ENCODE results near the gene COBL.

COBL gene

GRCh38 chr7:51053160-51053925 is 263.3 kb downstream of the COBL start:
- in situ Hi-C loops (cut with HindIII; ENCODE audit: low sequenced_read_pairs): no loop called here

GRCh38 chr7:51046482-51046881 is 270.1 kb downstream of the COBL start:
- TF ChIP-seq, protein P1, sequence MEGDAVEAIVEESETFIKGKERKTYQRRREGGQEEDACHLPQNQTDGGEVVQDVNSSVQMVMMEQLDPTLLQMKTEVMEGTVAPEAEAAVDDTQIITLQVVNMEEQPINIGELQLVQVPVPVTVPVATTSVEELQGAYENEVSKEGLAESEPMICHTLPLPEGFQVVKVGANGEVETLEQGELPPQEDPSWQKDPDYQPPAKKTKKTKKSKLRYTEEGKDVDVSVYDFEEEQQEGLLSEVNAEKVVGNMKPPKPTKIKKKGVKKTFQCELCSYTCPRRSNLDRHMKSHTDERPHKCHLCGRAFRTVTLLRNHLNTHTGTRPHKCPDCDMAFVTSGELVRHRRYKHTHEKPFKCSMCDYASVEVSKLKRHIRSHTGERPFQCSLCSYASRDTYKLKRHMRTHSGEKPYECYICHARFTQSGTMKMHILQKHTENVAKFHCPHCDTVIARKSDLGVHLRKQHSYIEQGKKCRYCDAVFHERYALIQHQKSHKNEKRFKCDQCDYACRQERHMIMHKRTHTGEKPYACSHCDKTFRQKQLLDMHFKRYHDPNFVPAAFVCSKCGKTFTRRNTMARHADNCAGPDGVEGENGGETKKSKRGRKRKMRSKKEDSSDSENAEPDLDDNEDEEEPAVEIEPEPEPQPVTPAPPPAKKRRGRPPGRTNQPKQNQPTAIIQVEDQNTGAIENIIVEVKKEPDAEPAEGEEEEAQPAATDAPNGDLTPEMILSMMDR (IDR thresholded peaks at IDR 0.05; ENCODE audit: low read depth, low read length, missing control alignments): no peak
- in situ Hi-C loops (cut with HindIII; ENCODE audit: low sequenced_read_pairs): no loop called here
- DNase-seq (ENCODE audit: low read depth): no peak
- H3K4me3 ChIP-seq (ENCODE audit: low read depth, low read length): no peak overlapping the region

More at GRCh38 chr7:51053160-51053925, 263.3 kb downstream of the COBL start:
- no peak overlapping the region for H3K4me3 ChIP-seq (ENCODE audit: low read depth, low read length)
- TF ChIP-seq, protein P1 (IDR thresholded peaks at IDR 0.05; ENCODE audit: low read depth, low read length, missing control alignments): no peak
- DNase-seq (ENCODE audit: low read depth): no peak

- in situ Hi-C loops (cut with HindIII; ENCODE audit: low sequenced_read_pairs): no loop called here
- no peak for DNase-seq (ENCODE audit: low read depth)
- TF ChIP-seq, protein P1 (IDR thresholded peaks at IDR 0.05; ENCODE audit: low read depth, low read length, missing control alignments): no peak
- H3K4me3 ChIP-seq (ENCODE audit: low read depth, low read length): no peak overlapping the region
Measured at GRCh38 chr7:51046103-51046466, 270.5 kb downstream of the COBL start.

DNA sequence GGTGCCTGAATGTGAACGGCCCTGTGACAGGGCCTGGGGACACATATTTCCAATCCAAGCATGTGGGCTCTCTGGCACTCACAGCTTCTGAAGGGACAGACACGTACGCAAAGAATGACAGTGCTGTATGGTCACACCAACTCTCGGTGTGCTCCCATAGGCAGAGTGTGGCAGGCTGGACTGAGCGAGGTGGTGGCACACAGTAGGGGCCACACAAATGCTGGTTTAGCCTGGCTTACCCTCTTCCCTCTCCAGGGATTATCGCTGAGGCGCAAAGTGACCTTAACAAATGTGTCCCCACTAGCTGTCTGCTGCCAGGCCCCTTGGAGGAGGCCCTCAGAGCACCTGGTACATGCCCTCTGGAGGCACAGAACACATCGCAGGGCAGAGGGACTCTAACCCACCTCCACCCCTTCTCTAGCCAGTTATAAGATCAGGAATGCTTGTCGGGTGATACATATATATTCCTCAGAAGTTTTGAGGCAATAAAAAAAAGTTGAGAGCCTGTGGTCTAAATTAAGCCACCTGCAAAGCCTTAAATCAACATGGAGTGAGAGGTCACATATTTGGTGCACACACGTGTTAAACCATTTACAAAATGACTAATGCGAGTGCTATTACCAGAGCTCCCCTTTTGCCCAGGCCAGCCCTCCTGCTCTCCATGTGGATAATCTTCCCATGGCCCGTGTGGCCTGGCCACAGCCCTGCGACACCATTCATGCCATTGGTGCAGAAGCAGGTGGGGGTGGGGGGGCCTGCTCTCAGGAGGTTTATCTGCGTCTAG is 271.1 kb downstream of the COBL start:
- in situ Hi-C loops (cut with HindIII; ENCODE audit: low sequenced_read_pairs): no loop called here
- TF ChIP-seq, protein P1 (IDR thresholded peaks at IDR 0.05; ENCODE audit: low read depth, low read length, missing control alignments): no peak
- DNase-seq (ENCODE audit: low read depth): peak; percentile 87
- no peak overlapping the region for H3K4me3 ChIP-seq (ENCODE audit: low read depth, low read length)

- H3K4me3 ChIP-seq (ENCODE audit: low read depth, low read length): no peak overlapping the region
- DNase-seq (ENCODE audit: low read depth): no peak
- in situ Hi-C loops (cut with HindIII; ENCODE audit: low sequenced_read_pairs): no loop called here
- TF ChIP-seq, protein P1 (IDR thresholded peaks at IDR 0.05; ENCODE audit: low read depth, low read length, missing control alignments): no peak
Measured at GRCh38 chr7:51043461-51043860, 273.1 kb downstream of the COBL start.

GRCh38 chr7:51040787-51041186 is 275.8 kb downstream of the COBL start:
- in situ Hi-C loops (cut with HindIII; ENCODE audit: low sequenced_read_pairs): no loop called here
- H3K4me3 ChIP-seq (ENCODE audit: low read depth, low read length): no peak overlapping the region
- DNase-seq (ENCODE audit: low read depth): peak; percentile 69
- TF ChIP-seq, protein P1 (IDR thresholded peaks at IDR 0.05; ENCODE audit: low read depth, low read length, missing control alignments): no peak
